Tibial nerve (tissue), 4 donors: ENCODE results near the gene LSMEM2. TPM values are rescaled to one million over a fixed set of nuclear protein-coding genes. Genes with fewer than 3 reads are reported as not detected.

Experiments used
- DNase-seq, 2 donors: peaks; one replicate each; pipeline ENCODE4 v3.0.0-alpha.2; 2019; ENCODE audit warnings: low spot score in 2 of 2
- H3K27ac ChIP-seq, 4 donors: fragments of 200-600 bp; sonication (generic) in 3 of 4; one replicate each; pipeline ENCODE4 v1.5.1; 2017 to 2019; ENCODE audit warnings: mild to moderate bottlenecking in 1 of 4
- H3K27me3 ChIP-seq, 2 donors: fragments of 200-600 bp; sonication (generic) in 1 of 2; one replicate each; pipeline versions ENCODE4 v1.5.1 to v1.6.0; 2017 to 2019
- H3K36me3 ChIP-seq, 3 donors: fragments of 200-600 bp; sonication (generic); one replicate each; pipeline ENCODE4 v1.5.1; 2018 to 2019
- H3K4me1 ChIP-seq, 4 donors: fragments of 200-600 bp; sonication (generic) in 3 of 4; one replicate each; pipeline ENCODE4 v1.5.1; 2017 to 2019
- H3K4me3 ChIP-seq, 4 donors: fragments of 200-600 bp; sonication (generic) in 3 of 4; one replicate each; pipeline ENCODE4 v1.5.1; 2017 to 2019; ENCODE audit warnings: mild to moderate bottlenecking in 1 of 4, moderate library complexity in 1 of 4
- H3K9me3 ChIP-seq, 4 donors: fragments of 200-600 bp; sonication (generic) in 3 of 4; one replicate each; pipeline ENCODE4 v1.5.1; 2017 to 2019
- CTCF ChIP-seq, 5 experiments: fragments of 200-600 bp in 3 of 5; fragments of 450-650 bp in 2 of 5; sonication (generic) in 3 of 5; IDR thresholded peaks; one replicate each; pipeline ENCODE4 v1.5.1; 2016 to 2019; ENCODE audit warnings: antibody characterized with exemption in 5 of 5, mild to moderate bottlenecking in 3 of 5, moderate library complexity in 2 of 5
- EP300 ChIP-seq, 2 donors: sonication (generic); formaldehyde crosslinking; IDR thresholded peaks; one replicate each; pipeline ENCODE4 v1.6.1; 2017; ENCODE audit warnings: antibody characterized with exemption in 2 of 2, mild to moderate bottlenecking in 1 of 2
- POLR2A ChIP-seq, 2 donors: fragments of 450-650 bp; IDR thresholded peaks; one replicate each; pipeline ENCODE4 v1.6.1; 2017; ENCODE audit warnings: antibody characterized with exemption in 2 of 2, mild to moderate bottlenecking in 2 of 2, moderate library complexity in 2 of 2
- WGBS, 2 donors: methylation state at CpG; one replicate each; pipeline ENCODE4 v1.1.5; 2018; 5-methylcytosine and 5-hydroxymethylcytosine counted together
- total RNA-seq, 4 donors: library from RNA; depleted of rRNA; stranded (reverse); fragments of >200 nt; gene quantifications; one replicate each; pipeline ENCODE4 v1.1.0, GENCODE V29; 2016

Gene LSMEM2
- total RNA-seq, 4 donors from 2014 or later, result 2.0 to 3.1 (median 2.5) TPM

GRCh38 chr3:50272911-50273688 lies 5.8 kb upstream of the LSMEM2 start:
- Histone ChIP-seq H3K36me3 (peaks cover 0 to 19% (median 0%) of the 10 kb centered on the region in 3 donors), H3K4me3 (peak overlapping the region; percentile 16 to 50 (median 30)), H3K27me3 (peaks cover 0 to 15% of the 10 kb centered on the region in 2 donors), H3K4me1 (peaks cover 0 to 88% (median 58%) of the 10 kb centered on the region in 4 donors), H3K27ac (peak overlapping the region; percentile 85 to 98 (median 97)), H3K9me3 (no peaks in the 10 kb centered on the region)
- peak; percentile 98 to 100 (median 98) for TF ChIP-seq CTCF (IDR thresholded peaks at IDR 0.05)
- peak; percentile 23 to 85 for TF ChIP-seq EP300 (IDR thresholded peaks at IDR 0.05)
- peak in 1 of 2 donors; percentile 2 for TF ChIP-seq POLR2A (IDR thresholded peaks at IDR 0.05)
- 0 to 4% methylated on average over 32 to 56 of the region's 61 CpGs for WGBS, 2 donors
- peak; percentile 85 to 95 for DNase-seq

GRCh38 chr3:50273689-50274065 lies 5.2 kb upstream of the LSMEM2 start:
- Histone ChIP-seq H3K4me3 (peak overlapping the region; percentile 16 to 50 (median 30)), H3K4me1 (peaks cover 0 to 88% (median 54%) of the 10 kb centered on the region in 4 donors), H3K27ac (peak overlapping the region; percentile 67 to 98 (median 84)), H3K36me3 (peaks cover 0 to 19% (median 0%) of the 10 kb centered on the region in 3 donors), H3K9me3 (no peaks in the 10 kb centered on the region), H3K27me3 (peaks cover 0 to 15% of the 10 kb centered on the region in 2 donors)
- TF ChIP-seq EP300 (IDR thresholded peaks at IDR 0.05) (no peak), POLR2A (IDR thresholded peaks at IDR 0.05) (no peak), CTCF (IDR thresholded peaks at IDR 0.05) (no peak)
- WGBS, 2 donors, result 40 to 52% methylated on average over 11 to 24 of the region's 31 CpGs
- no peak for DNase-seq

- WGBS, 2 donors, result 25 to 27% methylated on average over 18 to 26 of the region's 26 CpGs
- Histone ChIP-seq H3K4me1 (peaks cover 0 to 88% (median 53%) of the 10 kb centered on the region in 4 donors), H3K36me3 (peaks cover 0 to 19% (median 0%) of the 10 kb centered on the region in 3 donors), H3K4me3 (peak overlapping the region in 1 of 4 donors; percentile 50), H3K27ac (peak overlapping the region; percentile 67 to 98 (median 84)), H3K9me3 (no peaks in the 10 kb centered on the region), H3K27me3 (peaks cover 0 to 15% of the 10 kb centered on the region in 2 donors)
- DNase-seq, result peak in 1 of 2 donors; percentile 66
- TF ChIP-seq EP300 (IDR thresholded peaks at IDR 0.05) (peak in 1 of 2 donors; percentile 54), CTCF (IDR thresholded peaks at IDR 0.05) (peak; percentile 66 to 89 (median 79)), POLR2A (IDR thresholded peaks at IDR 0.05) (no peak)
These were observed 4.3 kb upstream of the LSMEM2 start for GRCh38 chr3:50274371-50275104.

GRCh38 chr3:50275141-50275995 lies 3.5 kb upstream of the LSMEM2 start:
- 25 to 40% methylated on average over 35 to 62 of the region's 65 CpGs for WGBS, 2 donors
- no peak overlapping the region for H3K4me3 ChIP-seq

More at GRCh38 chr3:50275141-50275995, 3.5 kb upstream of the LSMEM2 start:
- no peak for DNase-seq
- TF ChIP-seq CTCF (IDR thresholded peaks at IDR 0.05) (no peak), POLR2A (IDR thresholded peaks at IDR 0.05) (no peak), EP300 (IDR thresholded peaks at IDR 0.05) (peak in 1 of 2 donors; percentile 29)
- H3K4me1 ChIP-seq, result peaks cover 0 to 82% (median 51%) of the 10 kb centered on the region in 4 donors
- H3K36me3 ChIP-seq, result peaks cover 0 to 19% (median 0%) of the 10 kb centered on the region in 3 donors
- H3K27me3 ChIP-seq, result peaks cover 0 to 15% of the 10 kb centered on the region in 2 donors
- peak overlapping the region; percentile 67 to 98 (median 84) for H3K27ac ChIP-seq
- H3K9me3 ChIP-seq, result no peaks in the 10 kb centered on the region
